ENCODE results near the gene DCST2. TPM values are rescaled to one million over a fixed set of nuclear protein-coding genes. Genes with fewer than 3 reads are reported as not detected.
A peak's percentile ranks its signal among the peaks of the same experiment; 100 is the strongest.

The DCST2 gene
- total RNA-seq, 1 donor from 2014 or later = 2.8 TPM

DNA sequence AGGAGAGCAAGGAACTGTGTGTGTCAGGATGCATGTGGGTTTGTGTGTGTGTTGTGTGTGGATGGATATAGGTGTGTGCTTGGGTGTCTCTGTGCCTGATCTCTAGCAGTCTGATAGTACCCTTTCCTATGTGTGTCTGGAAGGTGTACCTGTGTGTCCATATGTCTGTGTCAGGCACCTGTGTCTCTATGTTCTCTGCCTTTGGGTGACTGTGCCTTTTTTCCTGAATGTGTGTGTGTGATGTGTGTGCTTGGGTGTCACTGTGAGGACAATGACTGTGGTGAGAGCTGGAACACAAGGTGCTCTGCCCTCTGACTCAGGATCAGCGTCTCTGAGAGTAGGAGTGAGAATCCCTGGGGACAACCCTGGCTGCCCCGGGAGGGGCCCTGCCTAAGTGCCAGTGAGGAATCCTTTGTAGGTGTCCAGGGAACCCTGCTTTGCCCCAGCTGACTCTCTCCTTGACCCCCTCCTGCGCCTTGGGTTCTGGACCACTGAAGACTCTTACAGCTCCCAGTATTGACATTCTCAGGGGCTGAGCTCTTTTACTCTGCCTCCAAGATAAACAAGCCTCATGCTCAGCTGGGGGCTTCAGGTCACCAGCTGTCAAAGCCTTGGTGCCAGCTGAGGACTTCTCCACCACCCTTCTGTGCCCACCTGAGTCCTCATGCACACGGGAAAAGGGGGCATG, 44.3 kb upstream of the DCST2 start:
- Mint-ChIP-seq H3K27ac (ENCODE audit: unreplicated experiment) (no peak overlapping the region), H3K9me3 (ENCODE audit: unreplicated experiment) (no peaks in the 10 kb centered on the region), H3K4me1 (ENCODE audit: unreplicated experiment) (peaks cover 25% of the 10 kb centered on the region), H3K36me3 (ENCODE audit: low read depth, unreplicated experiment) (peaks cover 10% of the 10 kb centered on the region), H3K4me3 (ENCODE audit: unreplicated experiment) (peak overlapping the region; percentile 49), H3K27me3 (ENCODE audit: unreplicated experiment) (peaks cover 31% of the 10 kb centered on the region)
- no peak for DNase-seq (ENCODE audit: low spot score)
- TF ChIP-seq, protein P1, sequence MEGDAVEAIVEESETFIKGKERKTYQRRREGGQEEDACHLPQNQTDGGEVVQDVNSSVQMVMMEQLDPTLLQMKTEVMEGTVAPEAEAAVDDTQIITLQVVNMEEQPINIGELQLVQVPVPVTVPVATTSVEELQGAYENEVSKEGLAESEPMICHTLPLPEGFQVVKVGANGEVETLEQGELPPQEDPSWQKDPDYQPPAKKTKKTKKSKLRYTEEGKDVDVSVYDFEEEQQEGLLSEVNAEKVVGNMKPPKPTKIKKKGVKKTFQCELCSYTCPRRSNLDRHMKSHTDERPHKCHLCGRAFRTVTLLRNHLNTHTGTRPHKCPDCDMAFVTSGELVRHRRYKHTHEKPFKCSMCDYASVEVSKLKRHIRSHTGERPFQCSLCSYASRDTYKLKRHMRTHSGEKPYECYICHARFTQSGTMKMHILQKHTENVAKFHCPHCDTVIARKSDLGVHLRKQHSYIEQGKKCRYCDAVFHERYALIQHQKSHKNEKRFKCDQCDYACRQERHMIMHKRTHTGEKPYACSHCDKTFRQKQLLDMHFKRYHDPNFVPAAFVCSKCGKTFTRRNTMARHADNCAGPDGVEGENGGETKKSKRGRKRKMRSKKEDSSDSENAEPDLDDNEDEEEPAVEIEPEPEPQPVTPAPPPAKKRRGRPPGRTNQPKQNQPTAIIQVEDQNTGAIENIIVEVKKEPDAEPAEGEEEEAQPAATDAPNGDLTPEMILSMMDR (IDR thresholded peaks at IDR 0.05; ENCODE audit: unreplicated experiment) = no peak

DNA sequence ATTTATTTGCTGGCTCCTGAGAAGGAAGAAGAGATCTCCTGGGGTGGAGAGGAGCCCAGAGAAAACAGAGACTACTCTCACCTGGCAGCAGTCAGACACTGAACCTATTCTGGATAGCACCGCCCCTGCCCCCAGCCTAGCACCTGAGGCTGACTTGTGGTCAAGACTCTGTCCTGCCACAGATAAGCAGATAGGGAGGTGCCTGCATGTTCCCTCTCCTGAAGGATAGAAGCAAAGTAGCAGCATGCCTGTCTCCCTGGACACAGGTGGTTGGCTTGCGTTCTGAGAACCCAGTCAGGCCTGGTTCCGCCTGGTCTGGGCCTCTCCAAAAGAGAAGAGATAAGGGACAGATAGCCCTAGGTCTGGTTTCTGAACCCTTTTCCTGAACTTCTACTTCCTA, 43.8 kb upstream of the DCST2 start:
- TF ChIP-seq, protein P1 (IDR thresholded peaks at IDR 0.05; ENCODE audit: unreplicated experiment) = no peak
- H3K36me3 Mint-ChIP-seq (ENCODE audit: low read depth, unreplicated experiment) = peaks cover 12% of the 10 kb centered on the region
- peak overlapping the region; percentile 49 for H3K4me3 Mint-ChIP-seq (ENCODE audit: unreplicated experiment)
- H3K27ac Mint-ChIP-seq (ENCODE audit: unreplicated experiment) = no peak overlapping the region
- DNase-seq (ENCODE audit: low spot score) = no peak
- H3K4me1 Mint-ChIP-seq (ENCODE audit: unreplicated experiment) = peaks cover 26% of the 10 kb centered on the region
- H3K27me3 Mint-ChIP-seq (ENCODE audit: unreplicated experiment) = peaks cover 28% of the 10 kb centered on the region
- H3K9me3 Mint-ChIP-seq (ENCODE audit: unreplicated experiment) = no peaks in the 10 kb centered on the region

DNA sequence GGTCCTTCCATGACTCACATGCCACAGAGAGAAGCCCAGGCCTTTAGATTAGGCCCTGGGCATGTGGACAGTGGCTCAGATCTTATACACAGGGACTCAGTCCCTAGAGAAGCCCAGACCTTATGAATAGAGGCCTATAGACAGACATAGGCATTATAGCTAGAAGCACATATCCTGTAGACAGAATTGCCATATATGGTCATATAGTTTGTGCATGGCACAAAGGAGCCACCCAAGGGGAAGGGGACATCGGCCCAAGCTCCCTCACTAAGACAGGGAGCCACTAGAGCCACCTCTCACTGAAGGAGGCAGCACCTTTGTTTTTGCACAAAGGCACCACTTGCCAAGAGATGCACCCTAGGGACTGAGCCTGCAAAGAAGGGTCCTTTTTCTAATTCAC, 42.8 kb upstream of the DCST2 start:
- H3K4me1 Mint-ChIP-seq (ENCODE audit: unreplicated experiment) = peaks cover 33% of the 10 kb centered on the region
- no peaks in the 10 kb centered on the region for H3K9me3 Mint-ChIP-seq (ENCODE audit: unreplicated experiment)
- TF ChIP-seq, protein P1 (IDR thresholded peaks at IDR 0.05; ENCODE audit: unreplicated experiment) = no peak
- no peak for DNase-seq (ENCODE audit: low spot score)
- no peak overlapping the region for H3K4me3 Mint-ChIP-seq (ENCODE audit: unreplicated experiment)
- H3K27me3 Mint-ChIP-seq (ENCODE audit: unreplicated experiment) = peaks cover 28% of the 10 kb centered on the region
- peaks cover 14% of the 10 kb centered on the region for H3K36me3 Mint-ChIP-seq (ENCODE audit: low read depth, unreplicated experiment)
- H3K27ac Mint-ChIP-seq (ENCODE audit: unreplicated experiment) = no peak overlapping the region

DNA sequence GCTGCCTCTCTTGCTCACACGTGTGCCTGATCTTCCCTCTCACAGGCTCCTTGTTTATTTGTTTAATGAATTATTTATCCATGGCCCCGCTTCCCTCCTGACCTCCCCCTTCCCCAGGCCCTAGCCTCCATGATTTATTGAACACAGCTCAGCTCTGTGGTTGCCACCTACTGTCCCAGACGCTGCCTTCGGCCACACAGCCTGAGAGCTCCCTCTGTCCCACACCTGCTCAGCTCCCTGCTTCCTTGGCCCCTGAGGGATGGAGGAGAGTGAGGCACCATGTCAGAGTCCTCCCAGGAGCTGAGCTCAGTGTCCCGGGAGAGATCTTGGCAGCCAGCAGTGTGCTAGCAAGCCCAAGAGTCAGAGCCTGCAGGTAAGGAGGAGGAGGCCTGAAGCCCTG, 42.0 kb upstream of the DCST2 start:
- no peaks in the 10 kb centered on the region for H3K9me3 Mint-ChIP-seq (ENCODE audit: unreplicated experiment)
- DNase-seq (ENCODE audit: low spot score) = no peak
- no peak overlapping the region for H3K4me3 Mint-ChIP-seq (ENCODE audit: unreplicated experiment)
- TF ChIP-seq, protein P1 (IDR thresholded peaks at IDR 0.05; ENCODE audit: unreplicated experiment) = no peak
- peaks cover 31% of the 10 kb centered on the region for H3K4me1 Mint-ChIP-seq (ENCODE audit: unreplicated experiment)
- peaks cover 24% of the 10 kb centered on the region for H3K27me3 Mint-ChIP-seq (ENCODE audit: unreplicated experiment)
- H3K27ac Mint-ChIP-seq (ENCODE audit: unreplicated experiment) = peak overlapping the region; percentile 11
- peaks cover 12% of the 10 kb centered on the region for H3K36me3 Mint-ChIP-seq (ENCODE audit: low read depth, unreplicated experiment)

DNA sequence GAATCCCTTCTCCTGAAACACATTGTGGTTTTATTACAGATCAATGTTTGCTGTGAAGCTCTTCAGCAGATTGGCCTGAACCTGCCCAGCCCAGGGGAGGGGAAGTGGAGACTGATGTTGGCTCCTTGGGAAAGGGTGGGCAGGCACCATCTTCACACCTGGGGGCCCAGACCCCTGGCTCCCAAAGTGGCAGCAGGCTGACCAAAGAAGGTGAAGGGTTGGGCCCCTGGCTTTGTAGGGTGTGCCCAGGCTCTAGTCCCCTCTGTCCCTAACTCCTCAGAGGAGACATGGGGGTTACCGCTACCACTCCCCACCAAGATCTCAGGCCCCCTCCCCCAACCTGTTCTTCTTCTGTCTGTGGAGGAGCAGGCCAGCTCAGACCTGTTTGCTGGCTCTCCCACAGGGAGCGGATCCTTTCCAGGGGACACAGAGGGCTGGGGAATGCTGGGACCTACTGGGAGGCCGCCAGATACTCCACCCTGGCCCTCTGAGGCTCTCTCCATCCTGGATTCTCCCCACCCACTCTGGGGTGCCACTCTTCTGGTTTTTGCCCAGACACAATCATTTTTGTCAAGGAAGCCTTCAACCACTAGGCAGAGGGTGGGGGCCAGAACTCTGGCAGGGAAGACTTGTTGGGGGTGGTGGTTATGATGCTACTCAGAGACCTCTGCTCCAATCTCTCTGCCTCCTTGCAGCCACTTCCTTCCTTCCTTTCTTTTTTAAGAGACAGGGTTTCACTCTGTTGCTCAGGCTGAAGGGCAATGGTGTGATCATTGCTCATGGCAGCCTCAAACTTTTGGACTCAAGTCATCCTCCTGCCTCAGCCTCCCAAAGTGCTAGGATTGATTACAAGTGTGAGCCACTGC, 40.0 kb upstream of the DCST2 start:
- H3K4me1 Mint-ChIP-seq (ENCODE audit: unreplicated experiment) = peaks cover 28% of the 10 kb centered on the region

More for the DNA sequence above, 40.0 kb upstream of the DCST2 start:
- TF ChIP-seq, protein P1 (IDR thresholded peaks at IDR 0.05; ENCODE audit: unreplicated experiment) = no peak
- Mint-ChIP-seq H3K27me3 (ENCODE audit: unreplicated experiment) (peaks cover 14% of the 10 kb centered on the region), H3K36me3 (ENCODE audit: low read depth, unreplicated experiment) (peaks cover 11% of the 10 kb centered on the region), H3K27ac (ENCODE audit: unreplicated experiment) (peak overlapping the region; percentile 76), H3K4me3 (ENCODE audit: unreplicated experiment) (peak overlapping the region; percentile 23), H3K9me3 (ENCODE audit: unreplicated experiment) (no peaks in the 10 kb centered on the region)
- DNase-seq (ENCODE audit: low spot score) = no peak

All from endothelial cell (in vitro differentiated cells).